ENCODE data around the gene MACIR. TPM values are rescaled to one million over a fixed set of nuclear protein-coding genes. Genes with fewer than 3 reads are reported as not detected.

The MACIR gene
- total RNA-seq, 1 donor from 2014 or later, result 11.6 TPM

- no peaks in the 10 kb centered on the region for H3K27me3 ChIP-seq (ENCODE audit: control insufficient read depth, insufficient read depth, low read length)
- no peak overlapping the region for H3K4me3 ChIP-seq (ENCODE audit: low read depth, low read length)
- no peak for FAIRE-seq
- TF ChIP-seq CTCF (IDR thresholded peaks at IDR 0.05; ENCODE audit: insufficient read depth, low read length, severe bottlenecking), result no peak
- no peak for DNase-seq (ENCODE audit: low read depth)
- H3K36me3 ChIP-seq (ENCODE audit: control insufficient read depth, insufficient read depth, low read length), result no peaks in the 10 kb centered on the region
Measured at GRCh38 chr5:103293719-103294118, 35.2 kb downstream of the MACIR start.

- DNase-seq (ENCODE audit: low read depth) (no peak), FAIRE-seq (no peak)
- H3K27me3 ChIP-seq (ENCODE audit: control insufficient read depth, insufficient read depth, low read length), result no peaks in the 10 kb centered on the region
- H3K36me3 ChIP-seq (ENCODE audit: control insufficient read depth, insufficient read depth, low read length), result no peaks in the 10 kb centered on the region
- no peak for TF ChIP-seq CTCF (IDR thresholded peaks at IDR 0.05; ENCODE audit: insufficient read depth, low read length, severe bottlenecking)
- no peak overlapping the region for H3K4me3 ChIP-seq (ENCODE audit: low read depth, low read length)
Measured at GRCh38 chr5:103294906-103295305, 36.3 kb downstream of the MACIR start.

GRCh38 chr5:103295424-103295823, 36.9 kb downstream of the MACIR start:
- DNase-seq (ENCODE audit: low read depth) (no peak), FAIRE-seq (no peak)
- no peaks in the 10 kb centered on the region for H3K36me3 ChIP-seq (ENCODE audit: control insufficient read depth, insufficient read depth, low read length)
- no peak for TF ChIP-seq CTCF (IDR thresholded peaks at IDR 0.05; ENCODE audit: insufficient read depth, low read length, severe bottlenecking)
- H3K27me3 ChIP-seq (ENCODE audit: control insufficient read depth, insufficient read depth, low read length), result no peaks in the 10 kb centered on the region
- no peak overlapping the region for H3K4me3 ChIP-seq (ENCODE audit: low read depth, low read length)

GRCh38 chr5:103295871-103296270, 37.3 kb downstream of the MACIR start:
- Histone ChIP-seq H3K36me3 (ENCODE audit: control insufficient read depth, insufficient read depth, low read length) (no peaks in the 10 kb centered on the region), H3K4me3 (ENCODE audit: low read depth, low read length) (no peak overlapping the region), H3K27me3 (ENCODE audit: control insufficient read depth, insufficient read depth, low read length) (no peaks in the 10 kb centered on the region)
- no peak for DNase-seq (ENCODE audit: low read depth)
- no peak for TF ChIP-seq CTCF (IDR thresholded peaks at IDR 0.05; ENCODE audit: insufficient read depth, low read length, severe bottlenecking)
- FAIRE-seq, result no peak

GRCh38 chr5:103298117-103298516, 39.6 kb downstream of the MACIR start:
- Histone ChIP-seq H3K36me3 (ENCODE audit: control insufficient read depth, insufficient read depth, low read length) (no peaks in the 10 kb centered on the region), H3K4me3 (ENCODE audit: low read depth, low read length) (no peak overlapping the region), H3K27me3 (ENCODE audit: control insufficient read depth, insufficient read depth, low read length) (no peaks in the 10 kb centered on the region)
- no peak for TF ChIP-seq CTCF (IDR thresholded peaks at IDR 0.05; ENCODE audit: insufficient read depth, low read length, severe bottlenecking)
- DNase-seq (ENCODE audit: low read depth), result no peak
- no peak for FAIRE-seq

- H3K27me3 ChIP-seq (ENCODE audit: control insufficient read depth, insufficient read depth, low read length), result no peaks in the 10 kb centered on the region
- no peak for DNase-seq (ENCODE audit: low read depth)
- TF ChIP-seq CTCF (IDR thresholded peaks at IDR 0.05; ENCODE audit: insufficient read depth, low read length, severe bottlenecking), result no peak
- FAIRE-seq, result no peak
- no peaks in the 10 kb centered on the region for H3K36me3 ChIP-seq (ENCODE audit: control insufficient read depth, insufficient read depth, low read length)
- H3K4me3 ChIP-seq (ENCODE audit: low read depth, low read length), result no peak overlapping the region
Measured at GRCh38 chr5:103298607-103299188, 40.1 kb downstream of the MACIR start.
